Fibroblast of pulmonary artery (primary cell): ENCODE data around the gene PSMD11.

Experiments used
- DNase-seq: peaks from one replicate; pipeline ENCODE4 v3.0.0-alpha.2; 2010; ENCODE audit warnings: low read depth
- H3K4me3 ChIP-seq: replicated peaks from 2 replicates; pipeline ENCODE4 v1.5.1; 2011; ENCODE audit warnings: low read depth, mild to moderate bottlenecking, control low read depth, low read length, moderate library complexity
- TF ChIP-seq, protein P1 (sequence below): IDR thresholded peaks from 2 replicates; pipeline ENCODE4 v1.5.1; 2011; ENCODE audit warnings: mild to moderate bottlenecking, control low read depth, low read length, inconsistent platforms; ENCODE audit errors: missing control alignments

Gene PSMD11

DNA sequence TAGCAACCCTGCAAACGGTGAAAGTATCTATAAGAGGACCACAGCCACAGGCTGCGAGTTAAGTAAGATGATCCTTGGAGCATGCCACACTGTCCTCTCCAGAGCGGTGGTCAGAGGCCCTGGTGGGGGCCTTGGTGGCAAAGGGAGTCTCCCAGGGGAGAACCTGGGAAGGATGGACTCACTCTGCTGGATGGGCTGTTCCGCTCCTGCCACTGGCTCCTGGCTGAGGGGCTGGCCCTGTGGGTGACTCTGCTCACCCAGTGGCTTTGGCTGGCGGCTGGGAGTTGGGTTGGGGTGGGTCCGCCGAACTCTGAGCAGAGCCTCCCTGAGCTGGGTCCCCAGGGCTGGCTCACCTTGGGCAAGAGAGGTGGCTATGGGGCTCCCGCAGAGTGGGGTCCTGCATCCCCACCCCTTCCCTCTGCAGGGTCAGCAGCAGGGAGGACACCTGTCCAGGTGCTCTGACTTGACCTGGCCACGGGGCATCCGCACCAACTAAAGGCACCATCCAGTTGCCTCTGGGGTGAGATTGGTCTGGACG is 49.7 kb downstream of the PSMD11 start:
- TF ChIP-seq, protein P1, sequence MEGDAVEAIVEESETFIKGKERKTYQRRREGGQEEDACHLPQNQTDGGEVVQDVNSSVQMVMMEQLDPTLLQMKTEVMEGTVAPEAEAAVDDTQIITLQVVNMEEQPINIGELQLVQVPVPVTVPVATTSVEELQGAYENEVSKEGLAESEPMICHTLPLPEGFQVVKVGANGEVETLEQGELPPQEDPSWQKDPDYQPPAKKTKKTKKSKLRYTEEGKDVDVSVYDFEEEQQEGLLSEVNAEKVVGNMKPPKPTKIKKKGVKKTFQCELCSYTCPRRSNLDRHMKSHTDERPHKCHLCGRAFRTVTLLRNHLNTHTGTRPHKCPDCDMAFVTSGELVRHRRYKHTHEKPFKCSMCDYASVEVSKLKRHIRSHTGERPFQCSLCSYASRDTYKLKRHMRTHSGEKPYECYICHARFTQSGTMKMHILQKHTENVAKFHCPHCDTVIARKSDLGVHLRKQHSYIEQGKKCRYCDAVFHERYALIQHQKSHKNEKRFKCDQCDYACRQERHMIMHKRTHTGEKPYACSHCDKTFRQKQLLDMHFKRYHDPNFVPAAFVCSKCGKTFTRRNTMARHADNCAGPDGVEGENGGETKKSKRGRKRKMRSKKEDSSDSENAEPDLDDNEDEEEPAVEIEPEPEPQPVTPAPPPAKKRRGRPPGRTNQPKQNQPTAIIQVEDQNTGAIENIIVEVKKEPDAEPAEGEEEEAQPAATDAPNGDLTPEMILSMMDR: no peak
- H3K4me3 ChIP-seq: no peak overlapping the region
- no peak for DNase-seq

DNA sequence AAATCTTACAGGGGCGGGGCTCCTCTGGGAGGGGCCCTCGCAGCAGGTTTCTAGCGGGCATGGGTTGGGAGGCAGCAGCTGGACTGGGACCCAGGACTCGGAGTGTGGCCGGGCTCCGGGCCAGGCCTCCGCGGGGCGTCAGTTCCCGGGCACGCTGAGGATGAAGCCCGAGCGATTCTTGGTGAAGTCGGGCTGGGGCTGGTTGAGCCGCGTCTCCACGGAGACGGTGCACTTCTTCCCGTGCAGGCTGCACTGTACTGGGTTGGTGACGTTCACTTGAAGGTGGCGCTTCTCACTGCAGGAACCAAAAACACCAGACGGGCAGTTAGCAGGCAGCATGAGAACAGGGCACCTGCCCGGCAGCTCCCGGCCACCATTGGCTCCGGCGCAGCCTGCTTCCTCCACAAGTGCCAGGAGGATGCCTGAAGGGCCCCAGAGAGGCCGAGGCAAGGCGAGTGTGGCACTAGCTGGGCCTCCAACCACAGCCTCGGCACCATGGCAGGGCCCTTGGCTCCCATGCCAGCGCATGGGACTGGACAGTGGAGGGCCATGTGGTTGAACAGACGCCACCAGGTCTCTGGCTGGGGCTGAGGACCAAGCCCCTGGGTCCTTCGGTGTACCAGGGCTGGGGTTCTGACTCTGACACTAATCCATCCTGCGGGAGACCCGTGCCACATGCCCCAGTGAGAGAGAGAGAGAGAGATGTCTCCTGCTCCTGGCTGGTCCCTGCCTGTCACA is 50.5 kb downstream of the PSMD11 start:
- DNase-seq: no peak
- no peak overlapping the region for H3K4me3 ChIP-seq
- TF ChIP-seq, protein P1: no peak

DNA sequence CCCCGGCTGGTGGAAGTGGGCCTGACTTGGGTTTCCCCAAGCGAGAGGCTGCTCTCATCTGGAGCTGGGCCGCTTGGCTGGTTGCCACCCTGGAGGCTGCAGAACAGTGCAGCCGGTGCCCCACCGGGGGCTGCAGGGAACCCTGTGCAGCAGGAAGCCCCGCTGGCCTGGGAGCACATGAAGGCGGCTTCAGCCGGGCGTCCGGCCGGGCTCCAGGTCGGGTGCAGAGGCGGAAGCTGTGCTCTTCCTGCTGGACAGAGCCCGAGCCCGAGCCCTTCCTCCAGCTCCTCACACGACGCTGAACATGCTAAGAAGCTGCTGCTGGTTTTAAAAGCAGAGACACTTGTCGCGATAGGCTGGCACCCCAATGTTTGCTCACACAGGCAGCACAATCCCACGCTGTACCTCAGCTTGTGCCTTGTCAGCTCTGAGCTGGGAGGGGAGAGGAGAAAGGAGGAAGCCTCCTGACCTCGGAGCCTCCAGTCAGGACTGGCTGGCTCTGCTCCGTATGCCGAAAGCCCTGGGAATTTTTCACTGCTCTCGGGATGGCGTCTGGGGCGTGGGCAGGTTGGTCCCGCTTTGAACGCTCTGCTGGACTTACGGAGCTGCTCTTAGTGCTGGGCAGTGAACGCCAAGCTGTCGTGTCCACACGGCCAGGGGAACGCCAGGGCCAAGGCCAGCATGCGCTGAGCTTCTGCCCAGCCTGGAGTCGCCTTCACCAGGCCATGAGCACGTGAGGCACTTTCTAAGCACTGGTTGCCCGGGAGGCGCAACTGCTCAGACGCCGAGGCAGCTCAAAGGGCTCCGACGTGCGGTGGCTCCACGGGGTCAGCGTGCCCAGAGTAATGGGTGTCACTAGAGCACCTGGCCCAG is 51.3 kb downstream of the PSMD11 start:
- TF ChIP-seq, protein P1: no peak
- H3K4me3 ChIP-seq: no peak overlapping the region

DNA sequence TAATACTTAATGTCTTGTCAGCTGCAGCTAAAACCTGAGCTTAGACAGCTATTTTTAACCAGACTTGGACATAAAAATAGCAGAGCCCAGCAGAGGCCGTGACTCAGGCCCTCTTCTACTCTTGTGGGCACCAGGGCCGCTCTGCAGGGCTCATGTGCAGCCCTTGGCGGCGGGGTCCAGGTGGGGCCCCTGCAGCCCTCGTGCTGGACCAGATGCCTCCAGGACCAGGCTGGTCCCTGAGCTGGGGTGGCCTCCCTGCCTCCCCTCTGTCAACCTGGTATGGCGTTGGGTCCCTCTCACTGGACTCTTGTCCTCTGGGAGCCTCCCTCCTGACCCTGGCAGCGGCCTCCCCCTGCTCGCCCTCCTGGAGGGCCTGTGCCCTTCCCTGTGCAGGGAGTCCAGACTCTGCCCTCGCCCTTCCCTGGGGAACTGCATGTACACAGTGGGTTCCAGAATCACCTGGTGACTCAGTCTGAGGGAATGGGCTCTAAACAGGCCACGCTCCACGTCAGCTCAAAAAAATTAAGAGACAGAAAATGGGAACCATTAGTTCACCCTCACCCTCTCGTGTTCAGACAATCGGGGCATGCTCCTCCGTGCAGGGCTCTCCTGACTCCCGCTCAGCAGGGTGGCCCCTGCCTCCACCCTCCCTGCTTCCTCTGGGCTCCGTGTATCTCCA is 52.2 kb downstream of the PSMD11 start:
- H3K4me3 ChIP-seq: no peak overlapping the region
- TF ChIP-seq, protein P1: no peak
- DNase-seq: peak; percentile 38

More for the DNA sequence above, 51.3 kb downstream of the PSMD11 start:
- peak; percentile 23 for DNase-seq

DNA sequence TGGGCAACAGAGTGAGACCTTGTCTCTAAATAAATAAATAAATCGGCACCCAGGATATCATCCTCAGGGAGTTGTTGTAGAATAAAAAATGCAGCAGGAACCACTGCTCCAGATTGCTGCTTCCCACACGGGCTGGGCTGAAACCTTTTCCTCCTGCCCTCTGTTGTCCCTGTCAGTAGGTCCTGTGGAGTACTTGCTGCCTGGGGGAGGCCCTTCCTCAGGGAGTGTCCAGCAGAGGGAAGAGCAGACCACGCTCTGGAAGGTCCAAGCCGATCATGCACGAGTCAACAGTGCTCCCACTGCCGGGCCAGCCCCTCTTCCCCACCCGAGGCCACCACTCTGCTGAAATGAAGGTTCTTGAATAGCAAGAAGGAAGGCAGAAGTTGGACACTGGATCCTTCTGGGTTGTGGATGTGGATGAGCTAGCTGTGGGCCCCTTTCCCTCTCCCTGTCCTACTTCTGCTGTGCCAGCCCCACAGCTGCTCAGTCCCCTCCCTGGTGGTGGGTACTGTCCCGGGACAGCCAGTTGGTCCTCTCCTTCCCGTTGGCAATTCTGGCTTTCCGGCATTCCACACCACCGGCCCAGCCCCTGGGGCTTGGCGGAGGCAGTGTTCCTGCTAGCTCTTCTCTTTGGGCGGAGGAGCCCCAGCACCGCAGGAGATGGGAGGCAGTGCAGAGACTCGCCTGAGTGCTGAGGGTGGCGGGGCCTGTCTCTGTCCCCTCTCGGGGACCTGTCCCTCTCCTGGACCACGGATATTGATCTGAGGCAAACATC is 53.3 kb downstream of the PSMD11 start:
- DNase-seq: no peak

More for the DNA sequence above, 53.3 kb downstream of the PSMD11 start:
- TF ChIP-seq, protein P1: no peak
- no peak overlapping the region for H3K4me3 ChIP-seq
